Measurements from ENCODE around the gene CATSPERZ. TPM values are rescaled to one million over a fixed set of nuclear protein-coding genes. Genes with fewer than 3 reads are reported as not detected.

The CATSPERZ gene
- total and polyA plus RNA-seq, 2 of the 8 experiments (the other 6 are each of a cell fraction or from before 2014, with no cell fraction given): 0.77 TPM; not detected in 1

- TF ChIP-seq SIN3A (conservative IDR thresholded peaks at IDR 0.05 in 1 of 2, IDR thresholded peaks at IDR 0.05 in 1 of 2; ENCODE audit: low read depth in 1 of 2, low read length in 2 of 2): peak in 1 of 2 experiments; percentile 51; a peak in 2 of 4 replicates
- no peak for TF ChIP-seq BCL11A (IDR thresholded peaks at IDR 0.05; ENCODE audit: low read depth in 2 of 2, low read length in 2 of 2)
- TF ChIP-seq TAF1 (IDR thresholded peaks at IDR 0.05; ENCODE audit: low read depth, low read length): peak; percentile 63
- TF ChIP-seq SUZ12 (IDR thresholded peaks at IDR 0.05; ENCODE audit: low read length): no peak
- no peak for TF ChIP-seq GTF2F1 (IDR thresholded peaks at IDR 0.05; ENCODE audit: borderline replicate concordance, low read depth, low read length)
- TF ChIP-seq NANOG (IDR thresholded peaks at IDR 0.05; ENCODE audit: insufficient read depth, low read depth, low read length, poor library complexity, severe bottlenecking): no peak
- TF ChIP-seq HDAC2 (IDR thresholded peaks at IDR 0.05; ENCODE audit: borderline replicate concordance in 1 of 2, low read depth in 2 of 2, low read length in 2 of 2): no peak
- TF ChIP-seq CHD1 (IDR thresholded peaks at IDR 0.05; ENCODE audit: low read depth, low read length): no peak
- no peak for TF ChIP-seq CHD2 (IDR thresholded peaks at IDR 0.05; ENCODE audit: low read length)
- TF ChIP-seq SIRT6 (IDR thresholded peaks at IDR 0.05; ENCODE audit: low read length): no peak
- TF ChIP-seq RFX5 (IDR thresholded peaks at IDR 0.05; ENCODE audit: borderline replicate concordance, low read depth, low read length): no peak
- TF ChIP-seq CBX5 (IDR thresholded peaks at IDR 0.05; ENCODE audit: low read depth, low read length): no peak
- TF ChIP-seq EGR1 (IDR thresholded peaks at IDR 0.05; ENCODE audit: borderline replicate concordance, low read depth, low read length): no peak
- peak in 1 of 2 experiments; percentile 65; a peak in 2 of 3 replicates for TF ChIP-seq POLR2A (IDR thresholded peaks at IDR 0.05; ENCODE audit: control extremely low read depth in 1 of 2, low read depth in 2 of 2, low read length in 2 of 2)
- no peak for TF ChIP-seq HDAC6 (IDR thresholded peaks at IDR 0.05; ENCODE audit: low read depth, low read length)
- no peak for TF ChIP-seq JUN (IDR thresholded peaks at IDR 0.05; ENCODE audit: low read depth, low read length)
- peak; percentile 52 for TF ChIP-seq CREB1 (IDR thresholded peaks at IDR 0.05)
- TF ChIP-seq CTCF (IDR thresholded peaks at IDR 0.05; ENCODE audit: control extremely low read depth in 1 of 3, insufficient read depth in 1 of 3, low read depth in 1 of 3, low read length in 3 of 3): peak in 2 of 3 experiments; percentile 48 to 80; a peak in 3 of 4 replicates
- TF ChIP-seq, protein P1, sequence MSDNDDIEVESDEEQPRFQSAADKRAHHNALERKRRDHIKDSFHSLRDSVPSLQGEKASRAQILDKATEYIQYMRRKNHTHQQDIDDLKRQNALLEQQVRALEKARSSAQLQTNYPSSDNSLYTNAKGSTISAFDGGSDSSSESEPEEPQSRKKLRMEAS (IDR thresholded peaks at IDR 0.05): peak; percentile 68
- no peak for TF ChIP-seq BACH1 (IDR thresholded peaks at IDR 0.05; ENCODE audit: low read length)
- no peak for TF ChIP-seq YY1 (IDR thresholded peaks at IDR 0.05; ENCODE audit: low read depth, low read length)
- TF ChIP-seq MAFK (IDR thresholded peaks at IDR 0.05; ENCODE audit: low read depth, low read length): no peak
- no peak for TF ChIP-seq KDM4A (IDR thresholded peaks at IDR 0.05; ENCODE audit: low read depth, low read length, severe bottlenecking)
Observed at GRCh38 chr11:64251016-64251752, 49.0 kb upstream of the CATSPERZ start, which contains the start of gene PLCB3 (continued).
